Panc1 (cell line): ENCODE measurements around the gene EXOC8. TPM values are rescaled to one million over a fixed set of nuclear protein-coding genes. Genes with fewer than 3 reads are reported as not detected.

Experiments
- ATAC-seq: fragments of 200-7000 bp; cut with Tn5 transposase; 2 replicates; pipeline ENCODE4 v1.9.1; 2020; ENCODE audit warnings: mild to moderate bottlenecking, moderate library complexity
- BruUV-seq: library from RNA; stranded (reverse); fragments of 400-500 nt; replicated peaks from 2 replicates; lab custom pipeline; 2021; lab: Mats Ljungman, UMichigan
- CTCF ChIA-PET: fragments of 300-600 bp; sonication (Branson Sonifier 250); formaldehyde crosslinking; loops from one replicate; lab custom pipeline; 2022; ENCODE audit warnings: antibody characterized with exemption; lab: Charles Lee
- POLR2A ChIA-PET: fragments of 300-600 bp; sonication (Branson Sonifier 250); formaldehyde crosslinking; loops from one replicate; lab custom pipeline; 2022; ENCODE audit warnings: antibody characterized with exemption; lab: Charles Lee
- DNase-seq: peaks from one replicate; pipeline ENCODE4 v3.0.0-alpha.2; 2010; ENCODE audit warnings: low read depth, low spot score
- H3K27ac ChIP-seq: 2 replicates; pipeline ENCODE4 v1.5.1; 2011; ENCODE audit warnings: mild to moderate bottlenecking, low read length, inconsistent platforms
- H3K27me3 ChIP-seq: fragments of 200-500 bp; sonication (Bioruptor generic); 2 replicates; pipeline ENCODE4 v1.6.0; 2014; ENCODE audit warnings: low read length, inconsistent platforms; ENCODE audit not compliant: control insufficient read depth, insufficient read depth
- H3K36me3 ChIP-seq: fragments of 200-500 bp; sonication (Bioruptor generic); 2 replicates; pipeline ENCODE4 v1.5.1; 2014; ENCODE audit warnings: inconsistent platforms, mild to moderate bottlenecking, low read length, moderate library complexity; ENCODE audit not compliant: control insufficient read depth, insufficient read depth
- H3K4me1 ChIP-seq: 2 replicates; pipeline ENCODE4 v1.5.1; 2011; ENCODE audit warnings: inconsistent platforms, mild to moderate bottlenecking, low read length, moderate library complexity; ENCODE audit not compliant: control insufficient read depth, insufficient read depth
- H3K4me3 ChIP-seq, 2 experiments: 2 replicates each; pipeline ENCODE4 v1.5.1; 2011 to 2012; ENCODE audit warnings: low read depth in 2 of 2, low read length in 2 of 2, mild to moderate bottlenecking in 2 of 2, inconsistent platforms in 1 of 2, moderate library complexity in 1 of 2
- H3K9me3 ChIP-seq: fragments of 200-500 bp; sonication (Bioruptor generic); 2 replicates; pipeline ENCODE4 v1.5.1; 2014; ENCODE audit warnings: low read depth, mild to moderate bottlenecking, inconsistent platforms, low read length, moderate library complexity; ENCODE audit not compliant: control insufficient read depth, insufficient read depth
- POLR2AphosphoS5 ChIP-seq: IDR thresholded peaks from 2 replicates; pipeline ENCODE4 v1.6.1; 2012; ENCODE audit warnings: mild to moderate bottlenecking, low read depth, low read length, moderate library complexity
- SIN3A ChIP-seq: IDR thresholded peaks from 2 replicates; pipeline ENCODE4 v1.6.1; 2012; ENCODE audit warnings: low read depth, mild to moderate bottlenecking, low read length, moderate library complexity, borderline replicate concordance; ENCODE audit not compliant: insufficient read depth
- TCF7L2 ChIP-seq: IDR thresholded peaks from 2 replicates; pipeline ENCODE4 v1.6.1; 2011; ENCODE audit warnings: mild to moderate bottlenecking, low read depth, low read length, inconsistent platforms
- in situ Hi-C: cut with HindIII; loops from 2 replicates; pipeline ENCODE4 v1.10.0; 2016; ENCODE audit warnings: low sequenced_read_pairs, low pct_unique_long_range_greater_than_20kb
- intact Hi-C: fragments of 100-400 bp; cut with micrococcal nuclease; formaldehyde crosslinking; loops from one replicate; pipeline ENCODE4 v1.10.0; 2022; ENCODE audit not compliant: unreplicated experiment
- total RNA-seq: library from RNA; stranded (reverse); gene quantifications from one replicate; pipeline ENCODE4 v1.2.1, GENCODE V29; 2021; ENCODE audit not compliant: unreplicated experiment
- TF ChIP-seq, protein P1 (sequence below): fragments of 450-650 bp; IDR thresholded peaks from 2 replicates; pipeline ENCODE4 v1.5.1; 2017; ENCODE audit warnings: mild to moderate bottlenecking
- TF ChIP-seq, protein P2 (sequence below), 2 experiments: IDR thresholded peaks; 2 replicates each; pipeline ENCODE4 v1.6.1; 2011 to 2012; ENCODE audit warnings: low read depth in 2 of 2, control low read depth in 1 of 2, low read length in 1 of 2, mild to moderate bottlenecking in 1 of 2, moderate library complexity in 1 of 2; ENCODE audit not compliant: insufficient read depth in 1 of 2

The EXOC8 gene
- total RNA-seq, 1 experiment from 2014 or later = 14.0 TPM

DNA sequence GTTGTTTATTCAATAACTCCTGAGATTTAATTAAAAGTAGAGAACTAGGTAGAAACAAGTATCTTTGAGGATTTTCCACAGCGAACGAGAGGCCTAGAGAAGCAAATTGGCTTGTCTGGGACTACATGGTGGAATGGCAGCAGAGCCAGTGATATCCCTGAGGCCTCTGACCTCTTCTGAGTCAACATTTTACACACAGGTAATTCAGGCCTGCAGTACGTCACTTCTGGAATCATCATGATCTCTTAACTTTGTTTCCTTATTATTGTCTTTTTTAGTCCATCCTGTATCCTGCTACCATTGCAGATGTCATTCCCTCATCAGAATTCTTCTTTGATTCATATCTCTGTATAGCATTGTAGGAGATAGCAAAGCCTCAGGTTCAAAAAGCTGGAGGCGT is 10.3 kb upstream of the EXOC8 start:
- peaks cover 24% of the 10 kb centered on the region for H3K36me3 ChIP-seq
- BruUV-seq = no TSS peak
- intact Hi-C loops (no loop called here), in situ Hi-C loops (no loop called here)
- no peaks in the 10 kb centered on the region for H3K4me1 ChIP-seq
- no peaks in the 10 kb centered on the region for H3K27me3 ChIP-seq
- no peak overlapping the region for H3K4me3 ChIP-seq
- H3K27ac ChIP-seq = no peak overlapping the region
- TF ChIP-seq POLR2AphosphoS5 (no peak), SIN3A (no peak), TCF7L2 (no peak)
- TF ChIP-seq, protein P1, sequence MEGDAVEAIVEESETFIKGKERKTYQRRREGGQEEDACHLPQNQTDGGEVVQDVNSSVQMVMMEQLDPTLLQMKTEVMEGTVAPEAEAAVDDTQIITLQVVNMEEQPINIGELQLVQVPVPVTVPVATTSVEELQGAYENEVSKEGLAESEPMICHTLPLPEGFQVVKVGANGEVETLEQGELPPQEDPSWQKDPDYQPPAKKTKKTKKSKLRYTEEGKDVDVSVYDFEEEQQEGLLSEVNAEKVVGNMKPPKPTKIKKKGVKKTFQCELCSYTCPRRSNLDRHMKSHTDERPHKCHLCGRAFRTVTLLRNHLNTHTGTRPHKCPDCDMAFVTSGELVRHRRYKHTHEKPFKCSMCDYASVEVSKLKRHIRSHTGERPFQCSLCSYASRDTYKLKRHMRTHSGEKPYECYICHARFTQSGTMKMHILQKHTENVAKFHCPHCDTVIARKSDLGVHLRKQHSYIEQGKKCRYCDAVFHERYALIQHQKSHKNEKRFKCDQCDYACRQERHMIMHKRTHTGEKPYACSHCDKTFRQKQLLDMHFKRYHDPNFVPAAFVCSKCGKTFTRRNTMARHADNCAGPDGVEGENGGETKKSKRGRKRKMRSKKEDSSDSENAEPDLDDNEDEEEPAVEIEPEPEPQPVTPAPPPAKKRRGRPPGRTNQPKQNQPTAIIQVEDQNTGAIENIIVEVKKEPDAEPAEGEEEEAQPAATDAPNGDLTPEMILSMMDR = no peak
- TF ChIP-seq, protein P2, sequence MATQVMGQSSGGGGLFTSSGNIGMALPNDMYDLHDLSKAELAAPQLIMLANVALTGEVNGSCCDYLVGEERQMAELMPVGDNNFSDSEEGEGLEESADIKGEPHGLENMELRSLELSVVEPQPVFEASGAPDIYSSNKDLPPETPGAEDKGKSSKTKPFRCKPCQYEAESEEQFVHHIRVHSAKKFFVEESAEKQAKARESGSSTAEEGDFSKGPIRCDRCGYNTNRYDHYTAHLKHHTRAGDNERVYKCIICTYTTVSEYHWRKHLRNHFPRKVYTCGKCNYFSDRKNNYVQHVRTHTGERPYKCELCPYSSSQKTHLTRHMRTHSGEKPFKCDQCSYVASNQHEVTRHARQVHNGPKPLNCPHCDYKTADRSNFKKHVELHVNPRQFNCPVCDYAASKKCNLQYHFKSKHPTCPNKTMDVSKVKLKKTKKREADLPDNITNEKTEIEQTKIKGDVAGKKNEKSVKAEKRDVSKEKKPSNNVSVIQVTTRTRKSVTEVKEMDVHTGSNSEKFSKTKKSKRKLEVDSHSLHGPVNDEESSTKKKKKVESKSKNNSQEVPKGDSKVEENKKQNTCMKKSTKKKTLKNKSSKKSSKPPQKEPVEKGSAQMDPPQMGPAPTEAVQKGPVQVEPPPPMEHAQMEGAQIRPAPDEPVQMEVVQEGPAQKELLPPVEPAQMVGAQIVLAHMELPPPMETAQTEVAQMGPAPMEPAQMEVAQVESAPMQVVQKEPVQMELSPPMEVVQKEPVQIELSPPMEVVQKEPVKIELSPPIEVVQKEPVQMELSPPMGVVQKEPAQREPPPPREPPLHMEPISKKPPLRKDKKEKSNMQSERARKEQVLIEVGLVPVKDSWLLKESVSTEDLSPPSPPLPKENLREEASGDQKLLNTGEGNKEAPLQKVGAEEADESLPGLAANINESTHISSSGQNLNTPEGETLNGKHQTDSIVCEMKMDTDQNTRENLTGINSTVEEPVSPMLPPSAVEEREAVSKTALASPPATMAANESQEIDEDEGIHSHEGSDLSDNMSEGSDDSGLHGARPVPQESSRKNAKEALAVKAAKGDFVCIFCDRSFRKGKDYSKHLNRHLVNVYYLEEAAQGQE (IDR thresholded peaks at IDR 0.05; ENCODE audit: insufficient read depth in 1 of 2, low read depth in 2 of 2, low read length in 1 of 2) = no peak
- ChIA-PET POLR2A (interaction anchor here (0.6 kb wide), 1 partner anchor 244 kb away, joined by 7 read pairs; no protein-coding TSS in a partner anchor), CTCF (interaction anchor here (0.5 kb wide), 1 partner anchor 9 kb away, joined by 3 read pairs; no protein-coding TSS in a partner anchor)
- DNase-seq (no peak), ATAC-seq (no peak)
- H3K9me3 ChIP-seq = no peaks in the 10 kb centered on the region

DNA sequence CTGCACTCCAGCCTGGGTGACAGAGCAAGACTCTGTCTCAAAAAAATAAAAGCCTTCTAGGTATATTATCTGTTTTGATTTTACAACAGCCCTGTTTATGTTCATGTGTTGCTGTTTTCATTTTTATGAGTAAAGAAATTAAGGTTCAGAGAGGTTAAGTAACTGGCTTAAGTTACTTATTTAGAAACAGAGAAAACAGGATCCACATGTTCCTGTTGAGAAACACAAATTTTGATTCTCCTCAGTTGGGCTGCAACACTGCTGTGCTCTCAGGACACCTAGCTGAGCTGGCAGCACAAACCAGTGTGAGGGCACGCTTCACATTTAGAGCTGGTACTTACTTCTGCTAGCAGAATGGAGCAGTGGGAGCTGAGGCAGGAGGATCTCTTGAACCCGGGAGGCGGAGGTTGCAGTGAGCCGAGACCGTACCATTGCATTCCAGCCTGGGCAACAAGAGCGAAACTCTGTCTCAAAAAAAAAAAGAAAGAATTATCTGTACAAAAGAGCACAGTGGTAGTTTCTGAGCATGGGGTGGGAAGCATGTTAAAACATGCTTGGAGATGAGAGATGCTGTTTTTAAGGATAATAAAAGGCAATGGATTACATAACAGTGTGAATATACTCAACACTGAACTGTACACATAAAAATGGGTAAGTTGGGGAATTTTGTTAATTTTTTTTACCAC is 2.8 kb upstream of the EXOC8 start:
- ChIA-PET POLR2A (interaction anchor here (0.6 kb wide), 1 partner anchor 115 kb away, joined by 17 read pairs; no protein-coding TSS in a partner anchor), CTCF (interaction anchor here (0.7 kb wide), 1 partner anchor 327 kb away, joined by 3 read pairs; no protein-coding TSS in a partner anchor)
- Histone ChIP-seq H3K36me3 (peaks cover 9% of the 10 kb centered on the region), H3K9me3 (no peaks in the 10 kb centered on the region), H3K27ac (peak overlapping the region; percentile 1; the same call in 1 of the 2 replicates), H3K4me3 (peak overlapping the region; percentile 65 to 93), H3K27me3 (no peaks in the 10 kb centered on the region), H3K4me1 (no peaks in the 10 kb centered on the region)
- no TSS peak for BruUV-seq
- TF ChIP-seq POLR2AphosphoS5 (no peak), SIN3A (no peak), TCF7L2 (no peak)
- TF ChIP-seq, protein P2 (IDR thresholded peaks at IDR 0.05; ENCODE audit: insufficient read depth in 1 of 2, low read depth in 2 of 2, low read length in 1 of 2) = no peak
- TF ChIP-seq, protein P1 = no peak
- DNase-seq (no peak), ATAC-seq (no peak)
- in situ Hi-C loops = no loop called here
- intact Hi-C loops = no loop called here
